HG03095 (cell line): Measurements from ENCODE around the gene SUN3.

ENCODE experiments used
- ATAC-seq: cut with Tn5 transposase; IDR thresholded peaks from one replicate; pipeline ENCODE4 v1.9.1; 2021; ENCODE audit warnings: moderate library complexity; ENCODE audit not compliant: unreplicated experiment

Gene SUN3

GRCh38 chr7:47979145-47979831, 49.6 kb downstream of the SUN3 start, which contains the start of gene HUS1:
Gene HUS1, minus strand, starts transcription at chr7:47979615. Its CDS starts 96 bp downstream, at chr7:47979519.
- ATAC-seq, result peak; percentile 98

DNA sequence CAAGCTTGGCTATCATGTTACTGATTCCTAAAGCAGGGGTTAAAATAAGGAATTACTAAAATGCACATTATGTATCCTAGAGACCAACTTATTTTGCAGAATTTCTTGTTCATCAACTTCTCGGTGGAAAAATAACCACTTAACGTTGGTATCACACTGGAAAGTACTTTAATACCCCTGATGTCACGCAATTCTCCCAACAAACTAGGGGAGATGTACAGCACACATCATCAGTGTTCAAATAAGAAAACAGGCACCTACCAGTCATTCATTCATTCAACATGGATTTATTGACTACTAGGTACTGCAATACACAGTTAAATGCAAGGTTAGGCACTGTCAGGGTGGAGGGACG, 50.1 kb downstream of the SUN3 start:
- no peak for ATAC-seq

DNA sequence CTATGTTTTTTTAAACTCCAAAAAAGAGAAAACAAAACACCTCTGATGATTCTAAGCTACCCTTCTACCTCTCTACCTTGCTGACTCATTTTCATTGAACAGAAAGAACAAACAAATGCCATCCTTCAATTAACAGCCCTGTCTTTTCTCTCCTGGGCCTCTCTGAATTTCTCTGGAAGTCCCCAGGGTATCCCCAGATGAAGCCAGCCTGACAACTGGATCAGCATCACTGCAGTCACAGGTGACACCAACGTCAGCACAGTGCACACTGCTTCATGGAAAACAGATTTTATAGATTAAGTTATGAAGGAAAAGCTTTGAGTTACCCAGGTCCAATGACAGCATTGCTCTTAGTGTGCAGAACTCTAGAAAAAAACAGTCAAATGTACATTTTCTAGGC, 55.2 kb downstream of the SUN3 start:
- no peak for ATAC-seq

DNA sequence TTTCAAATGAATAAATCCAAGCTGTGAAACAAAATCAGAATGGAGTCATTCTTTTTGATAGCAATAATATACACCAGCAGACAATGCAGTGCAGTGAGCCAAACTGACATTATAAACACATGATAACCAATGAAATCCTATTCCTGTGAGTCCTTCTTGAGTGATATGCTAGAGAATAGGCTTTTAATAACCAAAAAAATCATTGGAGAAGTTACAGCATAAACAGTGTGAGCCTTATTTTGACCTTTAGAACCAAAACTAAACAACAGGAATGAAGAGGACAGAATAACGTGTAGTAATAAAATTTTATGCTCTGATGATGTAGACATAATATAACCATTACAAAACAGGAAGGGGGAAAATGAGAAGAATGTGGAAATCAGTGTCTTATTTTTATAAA, 58.1 kb downstream of the SUN3 start:
- ATAC-seq, result no peak

- ATAC-seq, result peak; percentile 76
These were observed 59.8 kb downstream of the SUN3 start for GRCh38 chr7:47968847-47969774.

- ATAC-seq, result no peak
These were observed 61.2 kb downstream of the SUN3 start for GRCh38 chr7:47967708-47968107.

GRCh38 chr7:47967123-47967522, 61.8 kb downstream of the SUN3 start:
- ATAC-seq, result no peak

GRCh38 chr7:47965456-47965855, 63.5 kb downstream of the SUN3 start:
- no peak for ATAC-seq

- no peak for ATAC-seq
These were observed 66.6 kb downstream of the SUN3 start for GRCh38 chr7:47962262-47962661.

DNA sequence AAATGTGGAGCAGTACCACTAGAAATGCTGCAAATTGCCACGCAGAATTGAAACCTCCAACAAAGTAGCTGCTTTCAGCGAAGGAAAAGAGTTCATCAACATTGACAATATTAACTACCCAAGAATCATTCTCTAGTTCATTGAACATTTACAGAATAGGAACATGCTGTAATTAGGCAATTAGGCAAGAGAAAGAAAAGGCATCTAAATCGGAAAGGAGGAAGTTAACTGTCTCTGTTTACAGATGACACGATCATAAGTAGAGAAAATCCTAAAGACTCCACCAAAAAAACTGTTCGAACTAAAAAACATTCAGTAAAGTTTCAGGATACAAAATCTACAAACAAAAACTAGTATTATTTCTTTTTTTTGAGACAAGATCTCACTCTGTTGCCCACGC, 71.8 kb downstream of the SUN3 start:
- no peak for ATAC-seq

DNA sequence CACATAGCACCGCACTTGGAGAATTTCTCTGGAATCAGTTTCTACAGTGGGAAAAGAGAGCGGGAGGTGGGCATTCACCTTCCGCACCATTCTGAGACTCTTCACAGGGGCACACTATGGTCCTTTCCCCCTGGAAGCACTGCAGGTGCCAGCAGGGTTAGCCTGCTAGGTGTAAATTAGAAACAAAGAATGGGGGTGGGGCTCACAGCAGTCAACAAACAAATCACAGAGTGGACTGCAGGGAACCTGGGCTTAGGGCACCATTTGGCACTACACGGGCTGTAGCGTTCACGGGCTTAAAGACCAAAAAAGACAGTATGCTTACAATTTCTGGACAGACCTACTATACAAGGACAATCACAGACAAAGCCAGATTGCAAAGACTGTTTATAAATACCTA, 72.7 kb downstream of the SUN3 start:
- no peak for ATAC-seq

DNA sequence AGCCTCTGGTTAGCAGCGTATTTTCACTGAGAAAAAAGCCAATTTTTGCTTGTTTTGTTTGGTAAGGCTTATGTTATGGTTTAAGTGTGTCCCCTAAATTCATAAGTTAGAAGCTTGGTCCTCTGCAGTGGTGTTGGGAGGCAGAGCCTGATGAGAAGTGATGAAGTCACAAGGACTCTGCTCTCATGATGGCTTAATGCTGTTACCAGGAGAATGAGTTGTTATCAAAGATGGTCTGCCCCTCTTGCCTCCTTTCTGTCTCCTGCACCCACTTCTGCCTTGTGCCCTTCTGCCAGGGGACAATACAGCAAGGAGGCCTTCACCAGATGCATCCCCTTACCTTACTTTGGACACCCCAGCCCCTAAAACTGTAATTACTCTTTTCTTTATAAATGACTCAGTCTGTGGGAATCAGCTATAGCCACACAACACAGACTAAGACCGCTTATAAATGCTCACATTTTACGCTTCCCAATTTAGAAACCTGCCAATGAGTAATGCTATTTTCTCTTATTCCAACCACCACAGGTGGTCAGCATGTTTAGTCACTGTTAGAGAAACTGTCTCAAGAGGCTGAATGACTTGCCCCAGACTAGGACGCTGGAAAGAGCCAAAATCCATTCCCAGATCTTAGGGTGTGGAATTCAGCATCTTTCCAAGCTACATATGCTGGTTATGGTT, 74.5 kb downstream of the SUN3 start:
- peak; percentile 39 for ATAC-seq

DNA sequence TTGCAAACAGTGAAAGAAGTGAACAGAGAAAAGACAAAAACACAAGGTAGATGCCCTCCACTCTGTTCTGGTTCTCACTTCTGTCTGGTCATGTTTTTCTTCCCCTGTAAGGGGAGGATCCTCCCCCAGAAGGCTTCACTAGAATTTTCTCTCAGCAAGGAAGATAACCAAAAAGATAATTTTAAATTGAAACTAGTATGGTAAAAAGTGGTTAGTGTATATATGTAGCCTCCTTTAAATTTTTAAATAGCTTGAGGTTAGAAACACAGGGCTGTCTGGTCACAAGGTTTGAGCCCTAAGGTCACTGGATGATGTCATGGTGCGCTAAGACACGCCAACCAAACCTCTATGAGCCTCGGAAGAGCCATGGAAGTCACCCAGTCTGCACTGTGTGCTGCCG, 75.1 kb downstream of the SUN3 start:
- ATAC-seq, result peak; percentile 64

DNA sequence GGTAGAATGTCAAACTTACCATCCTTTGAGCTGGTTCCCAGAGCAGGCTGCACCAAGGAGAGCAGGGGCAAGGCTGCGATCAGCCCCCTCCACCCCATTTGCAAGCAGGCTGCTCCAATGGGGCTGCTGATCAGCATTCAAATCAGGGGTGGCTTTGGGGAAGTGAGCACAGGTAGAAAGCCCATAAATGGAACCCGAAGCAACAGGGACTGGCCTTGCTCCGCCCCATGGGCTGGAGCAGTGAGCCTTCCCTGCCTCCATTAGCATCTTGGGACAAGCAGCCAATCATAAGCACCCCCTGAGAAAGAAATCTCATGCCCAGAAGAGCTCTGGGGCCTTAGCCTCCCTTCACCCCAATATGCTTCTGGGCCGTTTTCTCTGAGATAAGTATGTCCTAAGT, 76.7 kb downstream of the SUN3 start:
- ATAC-seq, result no peak

DNA sequence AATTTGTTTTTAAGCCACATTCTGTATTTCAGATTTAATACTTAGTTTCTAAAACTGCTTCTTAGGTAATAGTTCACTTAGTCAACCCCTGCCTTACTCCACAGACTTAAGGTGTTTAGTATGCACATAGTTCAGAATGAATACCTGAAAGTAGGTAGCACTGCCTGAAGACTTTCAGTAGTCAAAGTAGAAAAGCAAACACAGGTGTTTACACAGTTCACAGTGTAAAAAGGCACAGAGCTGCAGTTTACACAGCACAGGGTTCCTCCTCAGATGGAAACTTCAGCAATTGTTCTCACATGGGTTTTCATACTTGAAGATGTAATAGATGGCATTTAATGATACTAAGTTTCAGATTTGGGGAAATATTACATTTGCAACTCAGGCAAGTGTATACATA, 77.5 kb downstream of the SUN3 start:
- no peak for ATAC-seq

- no peak for ATAC-seq
These were observed 78.2 kb downstream of the SUN3 start for GRCh38 chr7:47950714-47951113.

DNA sequence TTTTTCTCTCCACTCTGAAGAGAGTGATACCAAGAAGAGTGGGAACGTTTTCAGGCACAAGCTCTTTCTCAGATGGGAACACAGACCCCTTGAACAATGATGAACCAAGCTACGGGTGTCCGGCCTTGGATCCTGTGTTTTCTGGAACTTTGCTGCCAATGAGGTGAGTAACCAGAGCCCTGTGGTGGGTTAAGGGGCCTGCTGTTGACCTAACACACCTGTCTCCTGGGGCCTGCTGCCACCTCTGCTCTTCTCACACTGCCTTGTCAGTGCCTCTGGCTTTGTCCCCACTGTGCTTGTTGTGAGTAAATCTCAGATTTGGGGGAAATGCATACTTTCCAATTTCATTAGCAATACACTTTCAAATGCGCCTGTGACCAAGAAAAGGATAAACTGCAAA, 79.2 kb downstream of the SUN3 start:
- no peak for ATAC-seq

DNA sequence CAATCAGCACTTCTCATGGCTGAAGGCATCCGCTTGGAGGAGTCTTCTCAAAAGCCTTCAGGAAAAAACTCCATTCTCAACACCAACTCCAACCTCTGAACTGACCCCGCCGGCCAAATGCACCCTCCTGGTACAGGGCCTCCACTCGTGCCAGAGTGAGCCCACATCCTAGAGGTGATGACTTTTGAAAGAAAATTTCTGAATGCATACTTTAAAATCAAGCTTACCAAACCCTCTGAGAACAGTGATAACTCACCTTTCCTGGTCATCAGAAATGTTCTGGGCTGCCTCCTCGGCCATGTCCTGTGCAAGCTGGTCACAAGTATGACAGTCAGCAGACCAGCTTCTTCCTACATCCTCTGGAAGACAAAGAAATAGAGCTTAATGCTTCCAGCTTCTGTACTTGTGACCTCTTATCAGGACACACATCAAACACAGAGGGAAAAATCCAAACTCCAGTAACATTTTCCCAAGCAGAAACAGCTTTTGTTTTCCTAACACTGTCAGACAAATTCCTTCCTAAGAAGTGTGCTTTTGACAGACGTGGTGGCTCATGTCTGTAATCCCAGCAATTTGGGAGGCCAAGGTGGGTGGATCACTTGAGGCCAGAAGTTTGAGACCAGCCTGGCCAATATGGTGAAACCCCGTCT, 80.6 kb downstream of the SUN3 start, which contains the start of gene PKD1L1:
PKD1L1 (minus strand) TSS at position 326 of the 650 bp plus-strand sequence; CDS start at position 300, 26 bp downstream.
- ATAC-seq, result no peak

DNA sequence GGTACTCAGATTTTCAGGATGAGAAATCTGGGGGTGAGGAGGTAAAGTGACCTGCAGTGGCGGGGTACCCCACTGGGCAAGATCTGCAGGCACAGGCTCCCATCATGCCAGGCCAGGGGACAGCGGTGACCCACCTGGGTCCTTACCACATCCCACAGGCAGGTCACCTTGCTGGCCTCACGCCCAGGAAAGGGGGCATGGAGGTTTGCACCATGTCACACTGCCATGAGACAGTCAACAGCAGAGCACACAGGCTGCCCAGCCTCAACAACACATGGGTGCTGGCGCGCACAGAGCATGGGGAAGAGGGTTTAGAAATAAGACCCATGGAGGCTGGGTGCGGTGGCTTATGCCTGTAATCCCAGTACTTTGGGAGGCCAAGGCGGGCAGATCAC, 81.6 kb downstream of the SUN3 start:
- ATAC-seq, result no peak

DNA sequence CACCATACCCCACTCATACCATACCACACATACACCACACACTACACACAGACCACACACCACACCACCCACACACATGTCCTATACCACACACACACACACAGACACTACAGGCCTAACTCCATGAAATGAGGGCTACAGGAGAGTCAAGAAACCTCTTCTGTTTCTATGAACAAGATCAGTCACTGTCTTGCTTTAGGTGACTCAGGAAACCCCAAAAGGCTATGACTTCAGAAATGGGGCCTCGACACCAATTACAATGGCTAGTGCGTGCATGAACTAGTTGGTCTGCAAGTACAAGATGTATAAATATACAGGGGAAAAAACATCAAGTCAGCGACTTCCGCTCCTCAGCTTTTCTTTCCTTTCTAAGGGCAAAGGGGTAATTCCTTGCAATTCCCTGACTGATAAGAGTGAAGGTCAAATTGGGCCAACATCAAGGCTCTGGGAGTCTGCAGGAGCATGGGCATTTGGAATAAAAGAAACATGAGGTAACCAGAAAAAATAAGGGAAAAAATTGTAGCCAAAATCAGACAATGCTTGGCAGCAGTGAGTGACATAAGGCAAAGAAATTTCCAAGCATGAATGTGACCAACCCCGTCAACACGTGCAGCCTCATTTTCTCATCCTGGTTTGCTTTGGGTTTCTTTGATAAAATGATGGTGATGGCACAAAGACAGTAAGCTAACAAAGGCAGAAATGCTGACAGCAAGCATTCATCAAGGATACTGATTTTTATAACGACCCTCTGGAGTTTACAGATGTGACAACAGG, 82.1 kb downstream of the SUN3 start:
- no peak for ATAC-seq
